NCI-H1048 (cell line): Measurements from ENCODE around the gene NFATC1.

Experiments used
- DNase-seq: peaks from one replicate; lab custom pipeline; 2025; lab: John Stamatoyannopoulos, UW

NFATC1 gene

DNA sequence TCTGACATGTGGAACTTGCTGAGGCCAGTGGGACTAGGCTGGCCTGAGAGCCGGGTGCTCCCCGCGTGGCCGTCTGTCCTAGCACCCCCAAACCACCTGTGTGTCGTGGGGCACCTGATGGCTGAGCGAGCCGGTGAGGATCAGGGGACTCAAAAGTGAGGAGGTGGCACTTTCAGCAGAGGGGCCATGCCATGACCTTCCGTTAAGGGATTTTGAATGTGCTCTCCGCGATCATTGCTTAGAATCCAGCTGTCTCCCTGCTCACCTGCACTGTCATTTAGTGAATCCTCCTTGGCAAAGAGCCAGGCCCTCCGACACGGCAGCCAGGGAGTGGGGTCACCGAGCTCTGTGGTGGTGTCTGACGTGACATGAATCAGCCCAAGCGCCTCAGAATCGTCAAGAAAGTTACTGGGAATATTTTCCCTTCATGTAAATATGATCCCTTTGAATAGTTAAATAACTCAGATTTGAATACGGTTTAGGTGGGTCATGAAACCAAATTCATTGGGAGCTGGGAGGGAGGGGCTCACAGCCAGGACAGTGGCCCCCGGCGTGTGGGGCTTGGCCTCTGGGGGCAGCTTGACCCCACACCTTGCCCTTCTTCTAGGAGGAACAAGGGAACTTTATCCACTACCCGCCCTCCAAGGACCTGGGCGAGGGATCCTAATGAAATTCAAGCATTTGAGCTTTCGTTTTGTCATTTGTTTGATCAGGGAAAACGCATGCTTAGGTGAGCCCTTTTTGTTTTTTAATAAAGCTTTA lies 9.5 kb downstream of the NFATC1 start:
- DNase-seq: no peak

DNA sequence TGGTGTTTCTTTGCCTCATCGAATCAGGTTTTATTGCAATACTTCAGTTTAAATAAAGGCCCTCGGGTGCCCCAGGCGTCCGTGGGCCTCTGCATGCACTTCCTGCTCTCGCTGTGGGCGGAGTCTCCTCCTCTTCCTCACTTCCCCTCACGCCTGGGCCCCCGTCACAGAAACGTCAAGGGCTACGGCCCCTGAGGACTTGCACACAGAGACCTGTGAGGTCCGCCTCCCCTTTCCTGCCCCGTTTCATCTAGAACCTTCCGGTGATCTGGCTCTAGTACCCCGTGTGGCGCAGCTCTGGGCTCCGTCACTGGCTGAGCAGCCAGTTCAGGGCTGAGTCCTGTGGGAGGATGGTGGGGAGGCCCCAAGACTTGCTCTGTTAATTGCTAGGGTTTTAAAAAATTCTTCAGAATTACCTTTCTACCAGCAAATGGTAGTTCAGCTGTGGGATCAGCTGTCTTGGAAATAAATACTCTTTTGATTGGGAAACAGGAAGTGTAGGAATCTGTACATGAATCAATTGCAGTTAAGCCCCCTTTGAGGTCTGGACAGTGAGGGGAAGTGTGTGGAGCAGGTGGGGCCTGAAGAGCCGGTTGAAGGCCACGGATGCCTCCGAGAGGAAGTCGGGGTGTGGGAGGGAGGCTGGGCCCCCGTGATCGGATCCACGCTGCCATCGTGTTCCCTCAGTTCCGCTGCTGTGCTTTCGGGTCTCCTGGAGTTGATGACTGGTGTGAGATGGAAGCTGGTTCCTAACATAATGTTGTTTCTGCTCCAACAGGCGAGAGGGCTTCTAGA lies 10.2 kb downstream of the NFATC1 start:
- DNase-seq: no peak

DNA sequence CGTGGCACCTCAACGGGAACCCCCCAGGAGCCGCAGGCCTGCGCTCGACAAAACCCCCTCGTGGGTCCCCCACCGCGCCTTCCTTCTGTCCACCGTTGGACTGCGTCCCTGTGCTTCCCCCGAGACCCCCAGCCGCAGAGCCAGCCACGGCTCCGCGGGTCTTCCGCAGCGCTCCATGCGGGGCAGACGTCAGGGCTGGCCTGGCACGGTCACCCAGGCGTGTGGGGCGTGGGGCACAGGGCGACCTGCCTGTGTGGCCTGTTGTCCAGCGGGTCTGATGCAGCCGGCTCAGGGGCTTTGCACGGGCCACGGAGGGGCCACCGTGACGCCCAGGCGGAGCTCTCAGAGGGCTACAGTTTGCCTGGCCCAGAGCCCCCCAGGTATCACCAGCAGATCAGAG lies 11.0 kb downstream of the NFATC1 start:
- DNase-seq: no peak

DNA sequence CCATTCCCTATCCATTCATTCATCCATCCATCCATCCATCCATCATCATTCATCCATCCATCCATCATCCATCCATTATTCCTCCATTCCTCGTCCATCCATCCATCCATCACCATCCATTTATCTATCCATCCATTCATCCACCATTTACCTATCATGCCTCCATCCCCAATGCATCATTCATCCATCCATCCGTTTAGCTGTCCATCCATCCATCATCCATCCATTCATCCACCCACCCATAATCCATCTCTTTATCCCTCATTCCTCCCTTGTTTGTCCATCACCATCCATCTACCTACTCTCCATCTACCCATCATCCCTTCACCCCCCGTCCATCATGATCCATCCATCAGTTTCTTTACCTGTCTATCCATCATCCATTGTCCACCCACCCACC lies 13.6 kb downstream of the NFATC1 start:
- no peak for DNase-seq

DNA sequence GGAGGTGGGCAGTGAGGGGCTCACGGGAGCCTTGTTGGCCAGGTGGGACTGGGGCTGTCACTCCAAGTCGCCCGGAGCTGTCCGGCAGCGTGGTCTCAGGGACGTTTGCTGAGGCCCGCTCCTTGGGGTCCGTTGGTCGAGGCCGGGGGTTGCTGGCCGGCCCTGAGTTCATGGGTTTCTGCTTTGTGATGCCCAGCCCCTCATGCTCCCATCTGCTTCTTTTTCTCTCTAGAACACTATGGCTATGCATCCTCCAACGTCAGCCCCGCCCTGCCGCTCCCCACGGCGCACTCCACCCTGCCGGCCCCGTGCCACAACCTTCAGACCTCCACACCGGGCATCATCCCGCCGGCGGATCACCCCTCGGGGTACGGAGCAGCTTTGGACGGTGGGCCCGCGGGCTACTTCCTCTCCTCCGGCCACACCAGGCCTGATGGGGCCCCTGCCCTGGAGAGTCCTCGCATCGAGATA lies 14.5 kb downstream of the NFATC1 start:
- no peak for DNase-seq

DNA sequence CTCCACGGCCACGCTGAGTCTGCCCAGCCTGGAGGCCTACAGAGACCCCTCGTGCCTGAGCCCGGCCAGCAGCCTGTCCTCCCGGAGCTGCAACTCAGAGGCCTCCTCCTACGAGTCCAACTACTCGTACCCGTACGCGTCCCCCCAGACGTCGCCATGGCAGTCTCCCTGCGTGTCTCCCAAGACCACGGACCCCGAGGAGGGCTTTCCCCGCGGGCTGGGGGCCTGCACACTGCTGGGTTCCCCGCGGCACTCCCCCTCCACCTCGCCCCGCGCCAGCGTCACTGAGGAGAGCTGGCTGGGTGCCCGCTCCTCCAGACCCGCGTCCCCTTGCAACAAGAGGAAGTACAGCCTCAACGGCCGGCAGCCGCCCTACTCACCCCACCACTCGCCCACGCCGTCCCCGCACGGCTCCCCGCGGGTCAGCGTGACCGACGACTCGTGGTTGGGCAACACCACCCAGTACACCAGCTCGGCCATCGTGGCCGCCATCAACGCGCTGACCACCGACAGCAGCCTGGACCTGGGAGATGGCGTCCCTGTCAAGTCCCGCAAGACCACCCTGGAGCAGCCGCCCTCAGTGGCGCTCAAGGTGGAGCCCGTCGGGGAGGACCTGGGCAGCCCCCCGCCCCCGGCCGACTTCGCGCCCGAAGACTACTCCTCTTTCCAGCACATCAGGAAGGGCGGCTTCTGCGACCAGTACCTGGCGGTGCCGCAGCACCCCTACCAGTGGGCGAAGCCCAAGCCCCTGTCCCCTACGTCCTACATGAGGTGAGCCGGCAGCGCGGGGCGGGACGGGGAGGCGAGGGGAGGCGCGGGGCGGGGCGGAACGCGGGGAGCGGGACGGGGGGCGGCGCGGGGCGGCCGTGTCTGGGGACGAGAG lies 15.2 kb downstream of the NFATC1 start:
- DNase-seq: no peak

DNA sequence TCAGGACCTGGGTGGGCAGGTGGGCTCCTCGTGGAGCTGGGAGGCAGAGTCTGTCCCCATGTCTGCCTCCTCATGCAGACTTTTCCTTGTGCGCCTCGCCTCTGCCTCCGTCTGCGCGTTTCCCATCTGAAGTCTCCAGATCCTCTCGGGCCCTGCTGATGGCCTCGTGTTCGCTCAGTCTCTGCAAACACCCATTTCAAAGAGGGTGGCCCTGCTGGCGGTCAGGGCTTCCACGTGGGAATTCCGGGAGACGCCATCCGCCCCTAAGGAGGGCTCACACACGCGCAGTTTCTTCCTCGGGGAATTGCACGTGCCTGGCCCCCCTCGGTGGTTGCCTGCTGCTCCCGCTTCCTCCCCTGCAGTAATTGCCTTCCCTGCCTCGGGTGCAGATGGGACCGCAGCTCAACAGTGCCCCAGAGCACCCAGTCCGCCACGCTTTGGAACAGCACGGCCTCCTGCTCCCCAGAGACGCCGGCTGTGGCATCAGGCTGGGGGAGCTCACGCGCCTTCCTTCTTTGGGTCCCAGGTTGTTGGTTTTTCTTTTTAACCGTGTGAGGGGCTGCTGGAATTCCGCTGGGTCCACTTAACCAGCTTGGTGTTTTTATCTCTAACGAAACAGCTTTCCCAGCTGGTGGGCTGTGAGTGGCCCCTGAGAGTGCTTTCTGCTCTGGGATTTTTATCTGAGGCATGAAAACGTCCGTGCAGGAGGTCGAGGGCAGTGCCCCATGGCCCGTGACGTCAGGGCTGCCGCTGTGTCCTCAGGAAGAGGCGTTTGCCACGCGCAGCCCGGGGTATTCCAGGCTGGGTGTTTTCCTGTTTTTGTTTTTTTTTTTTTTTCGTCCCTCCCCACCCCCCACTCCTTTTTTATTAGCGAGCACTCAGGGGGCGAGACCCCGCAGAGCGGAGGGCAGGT lies 16.1 kb downstream of the NFATC1 start:
- no peak for DNase-seq

DNA sequence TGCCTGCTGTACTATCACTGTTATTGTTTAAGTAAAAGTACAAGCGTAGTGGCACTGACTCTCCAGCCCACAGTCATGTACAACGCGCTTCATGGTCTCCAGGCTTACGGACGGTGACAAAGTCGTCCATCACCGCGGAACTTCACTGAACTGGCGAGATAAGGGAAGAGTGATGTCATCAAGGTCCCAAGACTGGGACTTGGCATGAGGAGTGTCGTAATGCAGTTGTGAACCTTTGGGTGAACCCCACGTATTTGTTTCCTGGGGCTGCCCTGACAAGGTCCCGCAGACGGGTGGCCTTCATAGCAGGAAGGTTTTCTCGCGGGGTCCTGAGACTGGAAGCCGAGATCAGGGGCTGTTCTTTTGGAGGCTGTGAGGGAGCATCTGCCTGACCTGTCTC lies 17.3 kb downstream of the NFATC1 start:
- DNase-seq: no peak

DNA sequence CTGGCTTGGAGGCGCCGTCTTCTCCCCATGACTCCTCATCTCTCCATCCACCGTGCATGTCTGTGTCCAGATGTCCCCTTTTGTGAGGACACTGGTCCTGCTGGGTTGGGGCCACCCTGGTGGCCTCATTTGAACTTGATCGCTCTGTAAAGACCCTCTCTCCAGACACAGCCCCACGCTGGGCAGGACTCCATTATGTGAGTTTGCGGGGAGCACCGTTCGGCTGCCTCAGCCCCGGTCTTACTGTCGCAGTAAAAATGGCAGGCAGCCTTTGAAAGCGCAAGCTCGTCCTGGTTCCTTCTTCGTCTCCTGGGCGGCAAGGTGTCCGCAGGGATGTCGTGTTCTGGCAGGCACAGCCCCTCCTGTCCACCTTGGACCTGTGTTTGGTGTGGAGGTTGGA lies 17.7 kb downstream of the NFATC1 start:
- DNase-seq: no peak

DNA sequence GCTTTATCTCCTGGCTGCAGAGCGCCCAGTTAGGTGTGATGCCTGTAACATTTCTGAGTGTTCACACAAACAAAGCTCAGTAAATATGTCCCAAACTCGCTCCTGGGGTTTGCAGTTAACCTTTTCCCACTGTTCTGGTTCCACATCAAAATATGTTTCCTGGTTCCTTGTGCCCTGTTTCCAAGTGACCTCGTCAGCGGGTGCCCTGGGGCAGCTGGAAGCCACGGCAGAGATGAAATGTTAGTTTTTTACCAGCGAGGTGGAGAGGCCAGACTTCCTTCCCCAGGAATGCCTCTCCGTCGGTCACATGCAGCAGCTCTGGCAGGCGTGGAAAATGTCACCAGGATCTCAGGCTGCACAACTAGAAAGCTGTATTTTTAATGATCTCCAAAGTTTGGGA lies 18.2 kb downstream of the NFATC1 start:
- no peak for DNase-seq

DNA sequence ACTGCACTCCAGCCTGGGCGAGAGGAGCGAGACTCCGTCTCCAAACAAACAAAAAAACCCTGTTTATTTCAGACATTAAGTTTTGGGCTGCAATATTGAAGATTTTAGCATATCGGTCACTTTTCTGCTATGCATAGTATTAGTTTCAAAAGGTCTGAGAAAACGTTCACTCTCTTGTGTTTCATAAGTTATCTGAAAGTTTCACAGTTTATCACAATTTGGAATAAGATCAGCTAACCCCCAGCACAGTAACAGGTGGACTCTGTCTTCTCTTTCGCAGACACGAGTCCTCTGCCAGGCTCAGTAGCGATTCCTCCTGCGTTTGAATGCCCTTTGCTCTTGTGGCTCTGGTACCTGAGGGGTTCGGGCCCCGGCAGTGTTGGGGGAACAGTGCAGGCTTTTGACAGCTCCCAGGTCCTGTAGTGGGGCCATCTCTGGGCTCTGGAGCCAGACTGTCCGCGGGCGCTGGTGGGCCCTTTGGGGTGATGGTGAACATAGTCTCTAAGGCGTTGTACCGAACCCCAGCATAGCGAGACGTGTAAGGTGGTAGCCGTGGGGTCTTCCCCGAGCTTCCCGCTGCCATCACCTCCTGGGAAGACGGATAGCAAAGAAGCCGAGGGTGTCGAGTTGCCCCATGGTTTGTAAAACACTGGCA lies 20.4 kb downstream of the NFATC1 start:
- no peak for DNase-seq

DNA sequence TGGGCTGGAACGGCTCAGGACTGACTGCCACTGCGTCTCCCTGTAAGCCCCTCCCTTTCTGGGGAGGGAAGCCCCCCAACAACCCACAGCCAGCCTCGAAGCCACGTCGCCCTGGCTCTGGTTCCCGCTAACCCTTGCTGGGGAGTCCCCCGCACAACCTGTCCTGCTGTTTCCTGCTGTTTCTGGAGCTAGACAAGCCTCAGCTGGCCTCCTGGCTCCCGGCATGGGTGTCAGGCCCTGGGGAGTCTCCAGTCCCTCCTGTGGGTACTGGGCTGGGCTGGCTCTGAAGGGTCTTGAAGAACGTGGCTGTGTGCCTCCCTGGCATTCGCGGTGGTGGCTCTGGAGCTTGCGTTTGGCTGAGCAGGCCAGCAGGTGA lies 20.9 kb downstream of the NFATC1 start:
- no peak for DNase-seq

DNA sequence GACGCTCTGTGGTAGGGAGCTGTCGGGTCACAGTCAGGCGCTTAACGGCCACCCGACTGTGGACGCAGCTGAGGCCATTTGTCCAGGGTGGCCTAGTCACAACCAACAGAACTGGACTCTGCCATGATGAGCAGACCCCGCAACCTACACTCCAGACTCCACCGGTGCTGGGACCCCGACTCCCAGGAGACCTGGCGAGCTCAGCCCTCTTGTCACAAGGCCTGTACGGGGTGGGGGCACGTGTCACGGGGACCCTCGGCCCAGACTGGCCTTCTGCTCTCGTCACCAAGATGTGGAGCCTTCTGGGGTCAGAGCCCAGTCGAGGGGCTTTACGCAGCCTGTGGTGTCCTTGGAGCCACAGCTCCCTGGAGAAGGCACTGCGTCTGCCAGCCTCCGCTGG lies 22.5 kb downstream of the NFATC1 start:
- no peak for DNase-seq

DNA sequence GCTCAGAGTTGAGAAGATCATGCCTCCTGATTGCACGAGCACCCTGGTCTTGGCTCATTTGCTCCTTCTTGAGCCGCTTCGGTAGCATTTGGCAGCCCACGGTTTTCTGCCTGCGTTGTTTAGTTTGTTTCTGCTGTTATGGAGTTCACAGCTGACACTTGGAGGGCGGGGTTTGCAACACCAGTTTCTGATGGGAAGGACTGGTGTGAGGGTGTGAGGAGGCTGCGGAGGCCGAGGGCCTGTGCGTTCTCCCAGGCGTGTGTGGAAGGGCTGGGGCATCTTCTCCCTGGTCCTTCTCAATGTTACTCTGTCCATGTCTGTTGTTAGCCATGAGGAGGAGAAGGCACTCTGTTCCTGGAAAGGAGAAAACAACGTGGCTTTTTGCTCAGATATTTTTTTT lies 22.9 kb downstream of the NFATC1 start:
- no peak for DNase-seq

DNA sequence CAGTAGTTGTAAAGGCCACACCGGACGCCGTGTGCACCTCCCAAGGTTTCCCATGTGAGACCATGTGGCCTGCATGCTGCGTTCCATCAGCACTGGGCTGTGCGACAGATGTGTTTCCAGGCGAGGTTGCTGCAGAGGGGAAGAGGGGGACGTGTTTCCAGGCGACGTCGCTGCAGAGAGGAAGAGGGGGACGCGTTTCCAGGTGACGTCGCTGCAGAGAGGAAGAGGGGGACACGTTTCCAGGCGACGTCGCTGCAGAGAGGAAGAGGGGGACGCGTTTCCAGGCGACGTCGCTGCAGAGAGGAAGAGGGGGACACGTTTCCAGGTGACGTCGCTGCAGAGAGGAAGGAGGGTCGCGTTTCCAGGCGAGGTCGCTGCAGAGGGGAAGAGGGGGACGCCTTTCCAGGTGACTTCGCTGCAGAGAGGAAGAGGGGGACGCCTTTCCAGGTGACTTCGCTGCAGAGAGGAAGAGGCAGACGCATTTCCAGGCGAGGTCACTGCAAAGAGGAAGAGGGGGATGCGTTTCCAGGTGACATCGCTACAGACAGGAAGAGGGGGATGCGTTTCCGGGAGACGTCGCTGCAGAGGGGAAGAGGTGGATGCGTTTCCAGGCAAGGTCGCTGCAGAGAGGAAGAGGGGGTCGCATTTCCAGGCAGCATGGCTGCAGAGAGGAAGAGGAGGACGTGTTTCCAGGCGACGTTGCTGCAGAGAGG lies 24.5 kb downstream of the NFATC1 start:
- DNase-seq: no peak

DNA sequence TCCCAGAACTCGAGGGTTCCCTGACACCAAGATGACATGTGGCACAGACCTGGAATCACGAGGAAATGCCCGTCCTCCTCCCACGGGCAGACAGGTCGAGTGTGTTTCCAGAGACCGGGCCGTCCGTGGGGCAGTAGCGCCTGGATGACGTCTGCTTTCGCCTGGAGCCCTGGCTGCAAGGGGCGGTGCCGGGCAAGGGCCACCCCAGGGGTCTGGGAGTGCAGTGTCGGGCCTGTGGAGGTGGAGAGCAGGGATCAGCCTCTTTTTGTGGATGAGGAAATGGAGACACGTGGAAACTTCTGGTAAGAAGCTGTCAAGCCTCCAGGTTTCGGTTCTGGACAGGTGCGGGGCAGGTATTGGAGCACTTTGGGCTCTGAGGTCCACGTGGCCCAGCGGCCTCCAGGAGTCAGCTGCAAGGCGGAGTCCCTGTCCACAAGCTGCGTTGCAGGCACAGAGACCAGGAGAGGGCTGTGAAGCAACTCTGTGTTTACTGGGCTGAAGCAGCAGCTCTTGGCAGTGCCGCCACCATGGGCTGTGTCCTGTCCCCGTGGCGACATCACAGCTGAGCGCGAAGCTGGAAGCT lies 25.6 kb downstream of the NFATC1 start:
- no peak for DNase-seq

DNA sequence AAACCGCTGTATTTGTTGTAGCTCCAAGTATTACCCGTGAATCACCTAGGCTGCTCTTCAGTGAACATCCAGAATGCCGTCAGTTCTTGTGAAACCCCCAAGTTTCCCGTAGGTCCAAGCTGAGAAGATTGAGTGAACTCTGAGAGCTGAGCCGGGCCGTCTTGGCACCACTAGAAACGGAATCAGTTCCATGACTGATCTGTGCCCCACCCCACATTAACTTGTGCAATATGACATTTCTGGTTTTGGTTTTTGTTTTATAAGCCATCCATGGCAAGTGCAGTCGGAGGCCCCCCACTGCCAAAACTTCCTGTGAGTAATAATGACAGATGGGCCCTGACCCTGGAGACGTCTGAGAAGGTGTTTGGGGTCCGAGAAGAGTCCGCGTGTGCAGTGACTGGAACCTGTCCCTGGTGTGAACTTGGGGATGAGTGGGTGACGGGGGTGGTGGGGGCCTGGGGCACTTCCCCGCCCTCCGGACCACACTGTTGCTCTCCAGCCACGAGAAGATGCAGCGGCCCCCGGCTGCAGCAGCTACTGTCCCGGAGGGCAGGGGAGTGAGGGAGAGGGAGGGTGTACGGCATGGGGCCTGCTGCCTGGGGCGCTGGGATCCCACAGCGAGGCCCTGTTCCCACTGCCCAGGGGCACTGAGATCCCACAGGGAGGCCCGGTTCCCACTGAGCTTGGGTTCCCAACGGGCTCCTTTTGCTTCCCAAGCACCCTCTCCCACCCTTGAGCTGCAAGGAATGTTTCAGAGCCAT lies 26.5 kb downstream of the NFATC1 start:
- no peak for DNase-seq

DNA sequence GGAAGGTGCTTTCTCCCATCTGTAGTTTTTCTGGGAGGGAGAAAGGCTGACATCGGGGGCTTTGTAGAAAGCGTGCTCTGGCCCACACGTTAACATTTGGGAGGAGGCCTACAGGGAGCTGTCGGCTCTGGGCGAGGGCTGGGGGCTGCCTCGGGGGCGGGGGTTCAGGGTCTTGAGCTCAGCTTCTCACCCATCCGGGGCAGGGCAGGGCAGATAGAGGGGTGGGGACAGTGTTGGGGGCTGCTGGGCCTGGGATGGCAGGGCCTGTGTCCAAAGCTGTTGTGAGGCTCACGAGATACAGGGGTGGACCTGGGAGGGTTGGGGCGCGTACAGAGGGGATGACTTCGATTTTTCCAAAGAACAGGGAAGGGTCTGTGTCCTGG lies 27.0 kb downstream of the NFATC1 start:
- DNase-seq: no peak
